ENCODE results near the gene SEC31A. TPM values are rescaled to one million over a fixed set of nuclear protein-coding genes. Genes with fewer than 3 reads are reported as not detected.

The SEC31A gene
- total RNA-seq, 1 experiment from 2014 or later, result 128 TPM

DNA sequence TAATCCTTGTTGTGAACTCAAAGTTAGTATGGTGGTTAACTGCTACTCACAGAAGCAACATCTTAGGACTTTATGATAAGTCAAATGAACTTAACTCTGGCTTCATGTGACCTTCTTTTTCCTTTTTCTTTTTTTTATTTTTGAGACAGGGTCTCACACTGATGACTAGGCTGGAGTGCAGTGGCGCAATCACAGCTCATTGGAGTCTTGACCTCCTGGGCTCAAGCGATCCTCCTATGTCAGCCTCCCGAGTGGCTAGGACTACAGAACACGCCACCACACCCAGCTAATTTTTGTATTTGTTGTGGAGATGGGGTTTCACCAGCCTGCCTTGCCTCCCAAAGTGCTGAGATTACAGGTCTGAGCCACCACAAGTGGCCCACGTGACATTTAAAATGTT lies 22.4 kb downstream of the SEC31A start:
- no peaks in the 10 kb centered on the region for H3K27me3 Mint-ChIP-seq (ENCODE audit: low read depth)
- no peak overlapping the region for H3K9ac ChIP-seq (ENCODE audit: extremely low read depth, insufficient read length, low read length)
- no peaks in the 10 kb centered on the region for H3K79me2 ChIP-seq (ENCODE audit: insufficient read depth, low read length)
- no peak overlapping the region for H3K18ac ChIP-seq (ENCODE audit: insufficient read length, low read depth, low read length)
- no peak overlapping the region for H2BK20ac ChIP-seq (ENCODE audit: low read depth, low read length, poor library complexity, severe bottlenecking)
- H4K8ac ChIP-seq (replicated peaks; ENCODE audit: insufficient read length, low read depth, low read length), result no peak overlapping the region
- H3K36me3 Mint-ChIP-seq (ENCODE audit: insufficient read depth in 1 of 3, low read depth in 3 of 3), result peaks cover 30 to 86% (median 80%) of the 10 kb centered on the region in 3 experiments; a peak in 6 of 7 replicates
- H3K14ac ChIP-seq (ENCODE audit: insufficient read depth, low read length), result no peak overlapping the region
- H2BK5ac ChIP-seq (ENCODE audit: insufficient read length, low read length), result no peak overlapping the region
- no peaks in the 10 kb centered on the region for H3K4me1 Mint-ChIP-seq
- no peak overlapping the region for H2BK15ac ChIP-seq (ENCODE audit: low read depth, low read length)
- H3K9me3 ChIP-seq (ENCODE audit: control insufficient read depth, low read depth, low read length), result no peaks in the 10 kb centered on the region
- H3K4ac ChIP-seq (ENCODE audit: low read depth, low read length), result no peak overlapping the region
- no peak overlapping the region for H4K5ac ChIP-seq (ENCODE audit: insufficient read length, low read depth, low read length)
- no peak overlapping the region for H3K23ac ChIP-seq (ENCODE audit: insufficient read length, low read depth, low read length)
- H3K27ac ChIP-seq (ENCODE audit: insufficient read length, low read depth, low read length), result no peak overlapping the region
- H3K27ac Mint-ChIP-seq, result no peak overlapping the region
- H2BK12ac ChIP-seq (ENCODE audit: insufficient read length, low read depth, low read length), result no peak overlapping the region
- H4K91ac ChIP-seq (ENCODE audit: insufficient read length, low read depth, low read length), result no peak overlapping the region
- H3K23me2 ChIP-seq (ENCODE audit: insufficient read length, low read depth, low read length, poor library complexity, severe bottlenecking), result no peaks in the 10 kb centered on the region
- H4K20me1 ChIP-seq (ENCODE audit: control insufficient read depth, insufficient read depth, insufficient read length), result no peaks in the 10 kb centered on the region
- H3K4me1 ChIP-seq (ENCODE audit: insufficient read depth, low read length), result no peaks in the 10 kb centered on the region
- no peaks in the 10 kb centered on the region for H3K27me3 ChIP-seq (ENCODE audit: insufficient read depth, low read length)
- no peaks in the 10 kb centered on the region for H3K79me1 ChIP-seq (ENCODE audit: insufficient read depth, low read depth, low read length, poor library complexity, severe bottlenecking)
- no peak overlapping the region for H2BK120ac ChIP-seq (ENCODE audit: low read depth, low read length, poor library complexity, severe bottlenecking)
- TF ChIP-seq CTCF (conservative IDR thresholded peaks at IDR 0.05), result no peak
- no peak overlapping the region for H3T11ph ChIP-seq (ENCODE audit: low read length)
- no peak for DNase-seq
- no CpG with 5 or more reads among the region's 5 CpGs for WGBS (ENCODE audit: extremely low coverage, insufficient read length, low lambda C conversion rate)
- no peak overlapping the region for H2AK5ac ChIP-seq (ENCODE audit: insufficient read length, low read length)
- H3K56ac ChIP-seq (ENCODE audit: insufficient read length, low read depth, low read length), result no peak overlapping the region
- H2AFZ ChIP-seq (ENCODE audit: low read length), result no peak overlapping the region
- no peak overlapping the region for H3K4me2 ChIP-seq (ENCODE audit: insufficient read depth, insufficient read length, low read length)
- no peaks in the 10 kb centered on the region for H3K9me3 Mint-ChIP-seq
- H3K4me3 Mint-ChIP-seq, result no peak overlapping the region

Data from H9 (cell line).